ENCODE measurements around the gene UBN1.

GRCh38 chr16:4862639-4863038 is 15.4 kb downstream of the UBN1 start:
- no peak for TF ChIP-seq CTCF (IDR thresholded peaks at IDR 0.05)
- TF ChIP-seq EP300 (IDR thresholded peaks at IDR 0.05), result no peak
- TF ChIP-seq POLR2A (IDR thresholded peaks at IDR 0.05), result no peak
